ACC112 (cell line): ENCODE measurements around the gene CCNE1.

Experiments
- H2AFZ ChIP-seq: fragments of 200-600 bp; sonication (generic); one replicate; pipeline ENCODE4 v1.6.0; 2017; ENCODE audit warnings: antibody characterized with exemption, low read length; ENCODE audit not compliant: unreplicated experiment
- H3K27ac ChIP-seq: fragments of 200-600 bp; sonication (generic); 2 replicates; pipeline ENCODE4 v1.5.1; 2014; ENCODE audit warnings: low read depth, mild to moderate bottlenecking, antibody characterized with exemption, low read length, moderate library complexity
- H3K27me3 ChIP-seq: fragments of 200-600 bp; sonication (generic); 2 replicates; pipeline ENCODE4 v1.6.1; 2014; ENCODE audit warnings: mild to moderate bottlenecking, antibody characterized with exemption, low read length, moderate library complexity, mixed read lengths; ENCODE audit not compliant: insufficient read depth
- H3K36me3 ChIP-seq: fragments of 200-600 bp; sonication (generic); 2 replicates; pipeline ENCODE4 v1.6.1; 2016; ENCODE audit warnings: mild to moderate bottlenecking, antibody characterized with exemption, low read length, moderate library complexity, mixed read lengths; ENCODE audit not compliant: insufficient read depth
- H3K4me1 ChIP-seq: fragments of 200-600 bp; sonication (generic); one replicate; pipeline ENCODE4 v1.6.1; 2016; ENCODE audit warnings: low read length, mixed read lengths; ENCODE audit not compliant: insufficient read depth, unreplicated experiment, control insufficient read depth
- H3K4me3 ChIP-seq: fragments of 200-600 bp; sonication (generic); 2 replicates; pipeline ENCODE4 v1.5.1; 2014; ENCODE audit warnings: mild to moderate bottlenecking, low read depth, low read length
- H3K79me2 ChIP-seq: fragments of 200-600 bp; sonication (generic); one replicate; pipeline ENCODE4 v1.6.0; 2016; ENCODE audit warnings: low read length; ENCODE audit not compliant: control insufficient read depth, unreplicated experiment, insufficient read depth

Gene CCNE1

GRCh38 chr19:29844891-29845573, 33.2 kb downstream of the CCNE1 start:
- Histone ChIP-seq H3K79me2 (no peaks in the 10 kb centered on the region), H3K4me1 (no peaks in the 10 kb centered on the region), H3K27me3 (peaks cover 25% of the 10 kb centered on the region), H3K27ac (peak overlapping the region; percentile 47; the same call in 1 of the 2 replicates), H2AFZ (peak overlapping the region; percentile 97), H3K36me3 (no peaks in the 10 kb centered on the region), H3K4me3 (peak overlapping the region; percentile 95)

DNA sequence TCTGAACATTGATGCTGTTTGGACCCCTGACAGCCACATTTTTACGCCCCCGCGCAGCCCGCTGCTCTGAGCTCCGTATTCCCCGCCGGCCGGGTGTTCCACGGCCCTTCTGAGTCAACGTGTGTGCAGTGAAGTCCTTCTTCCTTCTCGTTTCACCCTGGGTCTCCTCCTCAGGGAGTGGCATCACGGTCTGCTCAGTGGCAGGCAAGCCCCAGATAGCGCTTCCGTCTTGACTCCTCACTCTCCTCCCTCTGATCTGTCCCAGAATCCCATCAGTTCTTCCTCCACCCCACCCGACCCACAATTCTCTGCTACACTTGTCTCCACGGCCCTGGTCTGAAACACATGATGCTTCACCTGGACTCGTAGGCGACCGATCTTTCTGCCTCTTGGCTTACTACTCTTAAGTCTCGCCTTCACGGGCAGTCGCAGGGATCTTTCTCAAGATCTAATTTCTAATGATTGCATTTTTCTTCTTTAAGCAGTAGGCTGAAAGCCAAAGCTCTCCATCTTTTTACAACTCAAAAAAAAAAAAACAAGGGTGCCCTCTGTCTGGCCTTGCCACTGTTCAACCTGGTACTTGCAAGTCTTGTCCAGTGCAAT, 33.9 kb downstream of the CCNE1 start:
- Histone ChIP-seq H3K4me1 (no peaks in the 10 kb centered on the region), H3K27ac (peak overlapping the region; percentile 47; the same call in 1 of the 2 replicates), H3K4me3 (peak overlapping the region; percentile 95), H3K27me3 (peaks cover 20% of the 10 kb centered on the region; the same call in 1 of the 2 replicates), H3K36me3 (no peaks in the 10 kb centered on the region), H3K79me2 (no peaks in the 10 kb centered on the region), H2AFZ (peak overlapping the region; percentile 97)

GRCh38 chr19:29849208-29849607, 37.4 kb downstream of the CCNE1 start:
- H3K79me2 ChIP-seq: no peaks in the 10 kb centered on the region
- no peak overlapping the region for H3K27ac ChIP-seq
- no peak overlapping the region for H2AFZ ChIP-seq
- no peaks in the 10 kb centered on the region for H3K4me1 ChIP-seq
- H3K4me3 ChIP-seq: no peak overlapping the region
- no peaks in the 10 kb centered on the region for H3K36me3 ChIP-seq
- peaks cover 9% of the 10 kb centered on the region; the same call in 1 of the 2 replicates for H3K27me3 ChIP-seq

GRCh38 chr19:29850482-29850881, 38.7 kb downstream of the CCNE1 start:
- Histone ChIP-seq H3K36me3 (no peaks in the 10 kb centered on the region), H3K27ac (no peak overlapping the region), H3K4me3 (no peak overlapping the region), H3K79me2 (no peaks in the 10 kb centered on the region), H2AFZ (no peak overlapping the region), H3K27me3 (peaks cover 12% of the 10 kb centered on the region; the same call in 1 of the 2 replicates), H3K4me1 (no peaks in the 10 kb centered on the region)

DNA sequence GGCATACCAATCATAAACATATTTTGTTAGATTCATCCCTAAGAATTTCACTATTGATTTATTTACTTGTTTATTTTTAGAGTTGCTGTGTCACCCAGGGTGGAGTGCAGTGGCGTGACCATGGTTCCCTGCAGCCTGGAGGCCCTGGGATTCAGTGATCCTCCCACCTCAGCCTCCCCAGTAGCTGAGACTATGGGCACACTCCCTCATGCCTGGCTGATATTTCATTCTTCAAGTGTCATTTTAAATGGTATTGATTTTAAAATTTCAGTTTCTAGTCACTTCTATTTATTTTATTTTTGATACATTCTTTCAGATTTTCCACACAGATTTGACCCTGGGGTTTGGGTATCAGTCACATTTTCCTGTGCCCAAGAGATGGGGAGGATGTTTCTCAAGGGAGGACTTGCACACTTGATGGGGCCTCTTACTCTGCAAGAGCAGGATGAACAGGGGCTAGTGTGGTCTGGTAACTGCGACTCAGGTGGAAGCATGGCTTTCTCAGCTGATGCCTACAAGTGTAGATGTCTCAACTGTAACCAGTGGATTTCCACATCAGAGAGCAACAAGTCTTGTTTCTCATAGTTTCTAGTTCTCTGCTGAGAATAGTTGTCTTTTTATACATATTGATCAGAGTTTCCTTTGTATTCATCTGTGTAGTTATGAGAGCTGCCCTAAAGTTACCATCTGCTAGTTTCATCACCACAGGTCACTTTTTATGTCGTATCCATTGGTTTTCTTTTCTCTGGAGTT, 40.2 kb downstream of the CCNE1 start:
- Histone ChIP-seq H3K27me3 (peaks cover 12% of the 10 kb centered on the region; the same call in 1 of the 2 replicates), H3K4me3 (no peak overlapping the region), H3K27ac (no peak overlapping the region), H3K79me2 (no peaks in the 10 kb centered on the region), H3K36me3 (no peaks in the 10 kb centered on the region), H2AFZ (no peak overlapping the region), H3K4me1 (no peaks in the 10 kb centered on the region)

DNA sequence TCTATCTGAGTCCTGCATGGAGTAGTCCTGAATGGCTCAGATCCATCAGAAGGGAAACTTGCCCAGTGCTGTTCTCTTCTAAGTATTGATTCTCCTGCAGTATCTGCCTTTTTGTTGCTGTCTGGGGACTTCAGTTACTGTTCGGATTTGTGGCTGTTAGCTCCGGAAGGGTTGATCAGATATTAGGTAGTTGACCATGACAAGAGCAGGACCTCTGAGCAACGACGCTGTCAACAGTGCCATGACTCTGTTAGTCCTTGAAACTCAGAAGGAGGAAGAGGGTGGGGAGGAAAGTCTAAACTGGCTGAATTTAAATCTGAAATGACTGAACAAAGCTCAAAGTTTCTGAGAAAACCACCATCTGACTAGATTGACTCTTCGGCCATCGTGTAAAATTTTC, 42.2 kb downstream of the CCNE1 start:
- no peak overlapping the region for H3K27ac ChIP-seq
- no peaks in the 10 kb centered on the region for H3K79me2 ChIP-seq

GRCh38 chr19:29855087-29855486, 43.3 kb downstream of the CCNE1 start:
- no peak overlapping the region for H3K27ac ChIP-seq

More for the DNA sequence above, 42.2 kb downstream of the CCNE1 start:
- no peaks in the 10 kb centered on the region for H3K4me1 ChIP-seq
- no peaks in the 10 kb centered on the region for H3K36me3 ChIP-seq
- no peak overlapping the region for H2AFZ ChIP-seq
- H3K27me3 ChIP-seq: peaks cover 12% of the 10 kb centered on the region; the same call in 1 of the 2 replicates
- no peak overlapping the region for H3K4me3 ChIP-seq

DNA sequence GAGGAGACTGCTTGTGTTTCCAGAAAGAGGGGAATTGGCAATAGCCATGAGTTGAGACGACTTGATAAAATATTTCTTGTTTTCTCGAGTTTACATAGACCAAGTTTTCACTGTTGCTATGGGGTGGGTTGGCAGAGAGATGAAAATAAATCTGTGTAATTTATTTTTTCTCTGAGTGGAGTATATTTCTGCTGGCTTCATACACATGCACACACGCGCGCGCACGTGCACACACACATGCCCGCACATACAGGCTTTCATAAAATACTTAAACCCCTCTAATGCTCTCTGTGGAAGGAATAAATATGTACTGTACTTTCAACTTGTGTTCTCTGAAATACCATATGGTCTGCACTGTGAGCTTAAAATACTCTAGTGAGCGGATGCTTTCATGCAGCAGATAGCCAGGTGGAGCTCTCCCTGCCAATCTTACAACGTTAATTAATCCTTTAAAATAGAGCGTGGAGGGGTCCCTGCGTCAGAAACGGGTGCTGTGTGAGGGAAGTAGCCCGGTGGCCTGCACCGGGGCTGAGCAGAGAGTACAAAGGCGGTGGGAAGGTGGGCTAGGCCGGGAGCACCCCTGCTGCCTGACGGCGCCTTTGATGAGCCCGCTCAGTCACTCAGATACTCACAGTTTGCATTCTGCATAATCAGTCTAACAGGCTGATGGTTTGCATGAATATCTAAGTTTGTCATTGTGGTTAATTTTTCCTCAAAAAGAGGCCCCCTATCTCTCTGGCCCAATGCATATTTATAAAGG, 44.1 kb downstream of the CCNE1 start:
- Histone ChIP-seq H3K79me2 (no peaks in the 10 kb centered on the region), H2AFZ (no peak overlapping the region), H3K36me3 (no peaks in the 10 kb centered on the region), H3K4me1 (no peaks in the 10 kb centered on the region), H3K4me3 (no peak overlapping the region), H3K27ac (no peak overlapping the region), H3K27me3 (peaks cover 12% of the 10 kb centered on the region; the same call in 1 of the 2 replicates)

More at GRCh38 chr19:29855087-29855486, 43.3 kb downstream of the CCNE1 start:
- Histone ChIP-seq H3K4me1 (no peaks in the 10 kb centered on the region), H3K4me3 (no peak overlapping the region), H2AFZ (no peak overlapping the region), H3K79me2 (no peaks in the 10 kb centered on the region), H3K27me3 (peaks cover 12% of the 10 kb centered on the region; the same call in 1 of the 2 replicates), H3K36me3 (no peaks in the 10 kb centered on the region)

DNA sequence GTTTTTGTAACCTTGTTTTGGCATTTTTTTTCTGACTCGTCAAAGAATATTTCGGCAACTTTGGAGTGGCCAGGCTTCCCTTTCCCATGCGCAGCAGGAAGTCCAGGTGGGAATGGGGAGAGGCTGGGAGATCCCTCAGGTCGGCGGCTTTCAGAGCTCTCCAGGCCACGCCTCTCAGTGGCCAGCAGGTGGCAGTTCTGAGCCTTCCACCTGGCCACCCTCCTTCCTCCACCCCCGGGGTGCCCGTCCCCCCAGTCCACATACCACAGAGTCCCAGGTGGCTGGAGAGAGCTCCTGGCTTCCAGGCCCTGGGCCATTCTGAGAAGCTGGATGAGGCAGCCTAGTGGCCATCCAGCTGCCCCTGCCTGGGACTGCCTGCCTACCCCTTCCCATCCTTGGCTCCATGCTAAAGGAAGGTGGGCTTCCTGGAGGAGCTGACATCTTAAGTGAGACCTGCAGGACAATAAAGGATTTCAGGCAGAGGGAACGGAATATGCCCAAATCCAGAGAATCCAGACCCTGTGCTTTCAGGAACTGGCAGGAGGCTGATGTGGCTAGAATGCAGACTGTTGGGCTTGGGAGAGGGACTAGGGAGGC, 46.3 kb downstream of the CCNE1 start:
- no peaks in the 10 kb centered on the region for H3K79me2 ChIP-seq
- peaks cover 12% of the 10 kb centered on the region; the same call in 1 of the 2 replicates for H3K27me3 ChIP-seq
- H3K36me3 ChIP-seq: no peaks in the 10 kb centered on the region
- H3K27ac ChIP-seq: no peak overlapping the region
- no peaks in the 10 kb centered on the region for H3K4me1 ChIP-seq
- no peak overlapping the region for H3K4me3 ChIP-seq
- H2AFZ ChIP-seq: no peak overlapping the region

GRCh38 chr19:29858621-29859020, 46.8 kb downstream of the CCNE1 start:
- Histone ChIP-seq H3K4me3 (no peak overlapping the region), H3K27me3 (peaks cover 13% of the 10 kb centered on the region; the same call in 1 of the 2 replicates), H3K79me2 (no peaks in the 10 kb centered on the region), H3K36me3 (no peaks in the 10 kb centered on the region), H3K4me1 (no peaks in the 10 kb centered on the region), H3K27ac (no peak overlapping the region), H2AFZ (no peak overlapping the region)
